ENCODE measurements around the gene PCGF1. TPM values are rescaled to one million over a fixed set of nuclear protein-coding genes. Genes with fewer than 3 reads are reported as not detected.

Gene PCGF1
- total and polyA plus RNA-seq, 7 donors: 14.3 to 60.3 (median 25.6) TPM

DNA sequence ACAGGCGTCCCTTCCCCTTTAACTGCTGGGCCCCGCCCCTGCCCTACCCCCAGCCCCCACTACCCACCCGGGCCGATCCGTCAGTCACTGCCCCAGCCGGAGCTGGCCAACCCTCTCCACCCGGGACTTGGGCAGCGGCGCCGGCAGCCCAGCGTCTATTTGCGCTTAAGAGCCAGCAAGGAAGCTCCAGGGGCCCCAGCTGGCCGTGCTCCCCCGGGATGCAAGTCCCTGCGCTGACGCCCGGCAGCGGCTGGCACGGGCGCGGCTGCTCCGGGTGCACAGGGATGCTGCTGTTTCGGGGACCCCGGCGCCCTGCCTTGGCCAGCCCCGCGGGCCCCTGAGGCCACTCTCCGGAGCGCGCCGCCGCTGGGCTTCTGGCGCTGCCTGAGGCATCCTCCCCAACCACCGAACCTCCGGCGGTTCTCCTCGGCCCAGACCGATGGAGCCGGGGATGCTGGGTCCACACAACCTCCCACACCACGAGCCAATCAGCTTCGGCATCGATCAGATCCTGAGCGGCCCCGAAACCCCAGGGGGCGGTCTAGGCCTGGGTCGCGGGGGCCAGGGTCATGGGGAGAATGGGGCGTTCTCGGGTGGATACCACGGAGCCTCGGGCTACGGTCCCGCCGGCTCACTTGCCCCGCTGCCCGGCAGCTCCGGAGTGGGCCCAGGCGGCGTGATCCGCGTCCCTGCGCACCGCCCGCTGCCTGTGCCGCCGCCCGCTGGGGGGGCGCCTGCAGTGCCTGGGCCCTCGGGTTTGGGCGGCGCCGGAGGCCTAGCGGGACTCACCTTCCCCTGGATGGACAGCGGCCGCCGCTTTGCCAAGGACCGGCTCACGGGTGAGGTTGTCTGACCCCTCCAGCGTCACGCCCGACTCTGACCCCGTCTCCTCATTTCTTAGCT lies 7.1 kb upstream of the PCGF1 start, which contains the start of gene TLX2:
Gene TLX2, plus strand, starts transcription at position 83 of the 903 bp plus-strand sequence. Its CDS starts 357 bp downstream, at position 440.
- Histone ChIP-seq H3K36me3 (ENCODE audit: insufficient read depth in 1 of 2, low read depth in 1 of 2) (no peaks in the 10 kb centered on the region), H3K4me1 (peaks cover 17% of the 10 kb centered on the region), H3K9me3 (no peaks in the 10 kb centered on the region), H3K4me3 (peak within 1 kb of the TSS; percentile 25), H3K27me3 (ENCODE audit: insufficient read depth in 3 of 3, low read length in 2 of 3) (peaks cover 0 to 97% (median 45%) of the 10 kb centered on the region in 3 donors), H3K27ac (no peak within 1 kb of the TSS)
- TF ChIP-seq, protein P1, sequence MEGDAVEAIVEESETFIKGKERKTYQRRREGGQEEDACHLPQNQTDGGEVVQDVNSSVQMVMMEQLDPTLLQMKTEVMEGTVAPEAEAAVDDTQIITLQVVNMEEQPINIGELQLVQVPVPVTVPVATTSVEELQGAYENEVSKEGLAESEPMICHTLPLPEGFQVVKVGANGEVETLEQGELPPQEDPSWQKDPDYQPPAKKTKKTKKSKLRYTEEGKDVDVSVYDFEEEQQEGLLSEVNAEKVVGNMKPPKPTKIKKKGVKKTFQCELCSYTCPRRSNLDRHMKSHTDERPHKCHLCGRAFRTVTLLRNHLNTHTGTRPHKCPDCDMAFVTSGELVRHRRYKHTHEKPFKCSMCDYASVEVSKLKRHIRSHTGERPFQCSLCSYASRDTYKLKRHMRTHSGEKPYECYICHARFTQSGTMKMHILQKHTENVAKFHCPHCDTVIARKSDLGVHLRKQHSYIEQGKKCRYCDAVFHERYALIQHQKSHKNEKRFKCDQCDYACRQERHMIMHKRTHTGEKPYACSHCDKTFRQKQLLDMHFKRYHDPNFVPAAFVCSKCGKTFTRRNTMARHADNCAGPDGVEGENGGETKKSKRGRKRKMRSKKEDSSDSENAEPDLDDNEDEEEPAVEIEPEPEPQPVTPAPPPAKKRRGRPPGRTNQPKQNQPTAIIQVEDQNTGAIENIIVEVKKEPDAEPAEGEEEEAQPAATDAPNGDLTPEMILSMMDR (IDR thresholded peaks at IDR 0.05): no peak
- DNase-seq (no peak), ATAC-seq (peak in 1 of 4 donors; percentile 17)
- 4 to 9% (median 7%) methylated on average over 75 to 82 of the region's 82 CpGs for WGBS, 3 donors
- intact Hi-C loops (cut with DNase I): no loop called here

DNA sequence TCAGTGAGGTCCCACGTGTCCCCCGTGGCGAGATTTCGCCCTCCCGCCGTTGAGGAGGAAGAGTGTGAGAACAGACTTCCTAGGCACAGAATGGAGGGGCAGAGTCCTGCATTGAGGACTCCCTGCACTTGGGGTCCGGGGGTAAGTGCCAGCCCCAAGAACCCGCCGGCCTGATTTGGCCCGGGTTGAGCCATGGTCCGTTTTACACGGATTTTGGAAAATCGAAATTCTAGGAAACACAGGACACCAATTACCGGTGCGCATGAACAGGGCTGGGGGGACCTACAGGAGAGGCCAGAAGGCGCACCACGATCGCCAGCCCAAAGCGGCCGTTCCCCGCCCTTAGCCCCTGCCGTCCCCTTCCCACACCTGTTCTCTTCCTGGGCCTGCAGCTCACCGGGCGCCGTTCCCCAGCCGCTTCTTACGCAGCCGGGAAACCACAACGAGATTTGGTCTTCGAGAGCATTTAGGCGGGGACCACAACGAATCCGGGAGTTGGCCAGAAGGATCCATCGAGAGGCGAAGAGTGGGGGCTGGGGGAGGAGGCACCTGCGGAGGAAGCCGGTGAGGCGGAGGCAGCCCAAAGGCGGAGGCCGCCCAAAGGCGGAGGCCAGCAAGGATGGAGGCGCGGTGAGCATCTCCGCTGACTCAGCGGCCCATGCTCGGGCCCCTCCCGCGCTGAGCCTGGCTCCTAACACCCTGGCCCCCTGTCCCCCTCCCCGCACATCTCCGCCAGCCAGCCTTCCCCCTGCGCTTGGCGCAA lies 6.3 kb upstream of the PCGF1 start:
- DNase-seq (no peak), ATAC-seq (no peak)
- H3K4me1 ChIP-seq: peaks cover 17% of the 10 kb centered on the region
- WGBS, 3 donors: 6 to 9% (median 7%) methylated on average over 45 to 52 of the region's 52 CpGs
- TF ChIP-seq, protein P1 (IDR thresholded peaks at IDR 0.05): no peak
- no peak overlapping the region for H3K4me3 ChIP-seq
- no peaks in the 10 kb centered on the region for H3K36me3 ChIP-seq (ENCODE audit: insufficient read depth in 1 of 2, low read depth in 1 of 2)
- H3K27me3 ChIP-seq (ENCODE audit: insufficient read depth in 3 of 3, low read length in 2 of 3): peaks cover 0 to 93% (median 41%) of the 10 kb centered on the region in 3 donors
- intact Hi-C loops (cut with DNase I): no loop called here
- H3K27ac ChIP-seq: no peak overlapping the region
- H3K9me3 ChIP-seq: no peaks in the 10 kb centered on the region

DNA sequence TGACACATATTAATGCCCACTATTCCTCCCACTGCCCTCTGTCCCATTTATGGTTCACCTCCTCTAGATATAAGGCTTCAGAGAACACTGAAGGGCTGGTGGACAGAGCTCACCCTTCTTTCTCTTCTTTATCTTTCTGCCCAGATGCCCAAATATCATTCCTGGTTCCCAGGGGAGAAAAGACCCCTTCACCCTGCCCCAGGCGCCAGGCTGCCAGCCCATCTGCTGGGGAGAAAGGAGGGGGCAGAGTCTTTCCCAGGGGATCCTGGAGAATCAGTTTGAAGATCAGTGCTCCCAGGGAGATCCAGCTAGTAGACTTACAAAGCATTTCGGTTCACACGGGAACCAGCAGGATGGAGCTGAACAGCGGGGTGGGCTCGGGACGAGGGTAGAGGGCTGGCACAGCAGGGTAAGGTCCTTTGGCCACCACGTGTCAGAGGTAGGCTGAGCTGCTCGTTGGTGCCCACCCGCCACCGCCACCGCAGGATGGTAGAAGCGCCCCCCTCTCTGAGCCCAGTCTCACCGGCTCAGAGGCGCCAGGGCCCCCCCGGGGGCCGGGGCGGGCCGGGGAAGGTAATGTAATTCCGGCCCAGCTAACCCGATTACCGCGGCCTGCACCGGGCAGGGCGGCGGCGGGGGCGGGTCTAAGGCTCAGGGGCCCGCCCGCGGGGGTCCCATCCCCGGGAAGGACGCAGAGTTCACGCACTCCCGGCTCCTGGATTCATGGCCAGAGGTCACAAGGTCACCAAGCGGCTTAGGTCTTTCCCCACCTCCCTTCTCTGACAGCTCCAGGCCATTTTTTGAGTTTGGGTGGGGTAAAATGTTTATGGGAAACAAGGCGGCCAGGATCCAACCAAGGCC lies 5.5 kb upstream of the PCGF1 start:
- peaks cover 0 to 90% (median 43%) of the 10 kb centered on the region in 3 donors for H3K27me3 ChIP-seq (ENCODE audit: insufficient read depth in 3 of 3, low read length in 2 of 3)
- intact Hi-C loops (cut with DNase I): no loop called here
- TF ChIP-seq, protein P1 (IDR thresholded peaks at IDR 0.05): no peak

More for the DNA sequence above, 5.5 kb upstream of the PCGF1 start:
- no peak for DNase-seq
- H3K36me3 ChIP-seq (ENCODE audit: insufficient read depth in 1 of 2, low read depth in 1 of 2): no peaks in the 10 kb centered on the region
- ATAC-seq: no peak
- H3K9me3 ChIP-seq: no peaks in the 10 kb centered on the region
- peaks cover 21% of the 10 kb centered on the region for H3K4me1 ChIP-seq
- WGBS, 3 donors: 7 to 13% (median 11%) methylated on average over 21 to 36 of the region's 36 CpGs
- H3K4me3 ChIP-seq: no peak overlapping the region
- no peak overlapping the region for H3K27ac ChIP-seq

Measured in psoas muscle (tissue), 8 donors.